NCI-H2107 treated with DMSO at 0.1 percent for 48 hours (cell line): ENCODE measurements around the gene PAIP2B.

ENCODE experiments used
- DNase-seq: peaks from one replicate; lab custom pipeline; 2025; ENCODE audit not compliant: unreplicated experiment; lab: John Stamatoyannopoulos, UW

PAIP2B gene

DNA sequence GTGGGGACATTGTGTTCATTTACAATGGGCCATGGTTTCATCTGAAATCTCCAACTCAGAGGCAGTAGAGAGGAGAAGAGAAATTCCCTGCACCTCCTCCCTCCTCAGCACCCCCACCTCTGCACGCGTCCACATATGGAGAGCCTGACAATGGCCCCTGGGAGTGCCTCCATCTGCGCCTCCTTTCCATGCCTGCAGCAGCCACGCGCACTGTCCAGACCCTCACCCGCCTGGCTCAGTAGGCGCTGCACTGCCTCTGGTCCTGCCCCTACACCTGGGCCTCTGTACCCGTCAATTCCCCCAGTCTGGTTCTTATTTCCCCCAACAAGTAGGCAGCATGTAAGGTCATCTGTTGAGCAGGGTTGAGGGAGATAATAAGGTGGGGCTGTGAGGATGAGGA lies 72.6 kb downstream of the PAIP2B start:
- DNase-seq, result no peak

DNA sequence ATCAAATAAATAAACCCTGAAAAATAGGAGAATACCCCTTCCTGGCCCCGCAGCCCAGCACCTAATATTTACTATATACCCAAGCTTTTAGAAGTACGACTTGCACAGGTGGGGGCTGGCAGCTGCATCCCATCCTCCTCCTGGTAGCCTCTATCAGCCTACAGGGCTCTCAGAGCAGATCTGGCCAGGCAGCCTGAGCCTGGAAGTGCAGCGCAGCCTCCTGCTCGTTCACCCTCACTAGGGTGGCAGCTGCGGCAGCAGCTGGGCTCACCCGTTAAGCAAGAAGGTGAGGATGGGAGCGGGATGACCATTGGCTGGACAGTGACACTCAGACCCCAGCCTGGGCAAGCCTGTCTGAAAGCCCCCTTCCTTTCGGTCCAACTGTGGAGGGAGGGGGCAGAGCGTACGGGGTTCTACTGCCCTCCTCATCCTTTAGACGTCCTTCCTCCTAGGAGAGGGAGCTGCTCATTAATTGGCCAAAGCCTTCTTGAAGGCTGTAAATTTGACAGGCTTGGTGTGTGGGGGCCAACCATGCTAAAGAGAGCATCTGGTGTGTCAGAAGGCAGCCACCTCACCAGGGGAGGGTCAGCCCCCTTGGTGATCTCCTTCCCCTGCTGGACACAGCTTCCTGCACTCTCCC lies 73.2 kb downstream of the PAIP2B start:
- DNase-seq, result no peak

DNA sequence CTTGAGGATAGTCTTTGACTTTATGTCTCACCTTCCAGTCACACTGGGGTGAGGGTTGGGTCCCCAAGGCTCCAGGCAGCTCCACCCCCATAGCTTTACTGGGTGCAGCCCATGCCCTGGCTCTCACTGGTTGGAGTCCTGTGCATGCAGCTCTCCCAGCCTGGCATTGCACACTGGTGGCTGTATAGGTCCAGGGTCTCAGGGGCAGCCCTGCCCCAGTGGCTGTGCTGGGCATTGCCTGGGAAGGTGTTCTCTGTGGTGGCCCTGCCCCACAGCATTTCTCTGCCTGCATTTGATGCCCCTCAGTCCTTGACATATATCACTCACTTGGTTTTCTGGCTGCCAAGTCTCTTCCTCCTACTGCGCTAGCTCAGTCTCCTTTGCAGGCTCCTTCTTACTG lies 75.3 kb downstream of the PAIP2B start:
- no peak for DNase-seq

DNA sequence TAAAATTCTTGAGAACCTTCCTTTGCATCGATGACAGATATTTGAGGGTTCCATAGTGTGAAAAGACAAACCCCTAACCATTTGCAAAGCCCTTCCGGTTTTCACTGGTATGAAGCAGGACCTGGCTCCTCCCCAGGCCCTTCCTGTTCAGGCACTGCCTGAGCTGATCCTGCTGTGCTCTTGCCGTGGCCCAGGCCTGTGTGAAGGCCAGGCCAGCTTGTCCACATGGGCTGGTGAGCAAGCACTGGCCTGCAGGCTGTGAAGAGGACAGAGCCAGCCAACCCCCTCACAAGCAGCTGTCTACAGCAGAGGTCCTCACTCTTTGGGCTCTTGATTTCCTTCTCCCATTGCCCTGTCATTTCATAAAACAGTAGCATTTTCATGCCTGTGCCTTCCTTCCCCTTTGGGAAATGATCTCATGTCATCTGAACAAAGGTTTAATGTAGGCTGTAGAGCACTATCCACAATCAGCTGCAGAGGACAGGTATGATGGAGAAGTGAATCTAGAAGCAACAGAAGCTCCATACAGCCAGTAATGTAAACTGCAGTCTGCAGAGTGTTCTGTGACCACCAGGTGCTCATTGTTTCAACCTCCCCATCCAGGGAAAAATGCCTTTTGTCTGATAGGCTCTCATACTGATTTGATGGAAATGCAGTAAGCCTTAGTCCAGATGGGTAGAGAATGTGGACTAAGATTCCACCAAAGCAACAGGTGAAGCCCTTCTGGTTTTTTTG lies 76.7 kb downstream of the PAIP2B start:
- no peak for DNase-seq

DNA sequence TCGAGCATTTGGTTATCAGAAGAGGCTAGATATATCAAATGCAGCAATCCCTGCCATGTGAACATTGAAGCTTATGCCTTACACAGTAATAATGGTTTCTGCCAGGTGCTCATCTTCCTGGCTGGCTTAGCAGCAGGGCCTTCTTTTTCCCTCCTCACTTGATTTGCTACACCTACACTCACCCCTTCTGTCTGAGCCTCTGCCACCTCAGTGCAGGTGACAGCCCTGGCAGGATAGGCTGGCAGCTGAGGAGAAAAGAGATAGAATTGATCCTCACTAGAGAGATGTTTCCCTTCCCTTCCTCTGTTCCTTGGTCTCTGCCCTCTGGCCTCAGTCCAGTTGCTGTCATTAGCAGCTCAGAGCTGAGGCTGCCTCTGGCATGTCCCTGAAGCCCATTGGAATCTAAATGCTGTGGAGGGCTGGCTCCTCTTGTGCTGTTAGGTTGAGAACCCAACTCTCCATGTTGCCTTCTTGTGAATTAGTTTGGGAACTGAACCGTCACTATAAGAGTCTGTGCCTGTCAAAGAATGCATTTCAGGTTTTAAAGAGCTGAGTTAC lies 78.3 kb downstream of the PAIP2B start:
- no peak for DNase-seq

DNA sequence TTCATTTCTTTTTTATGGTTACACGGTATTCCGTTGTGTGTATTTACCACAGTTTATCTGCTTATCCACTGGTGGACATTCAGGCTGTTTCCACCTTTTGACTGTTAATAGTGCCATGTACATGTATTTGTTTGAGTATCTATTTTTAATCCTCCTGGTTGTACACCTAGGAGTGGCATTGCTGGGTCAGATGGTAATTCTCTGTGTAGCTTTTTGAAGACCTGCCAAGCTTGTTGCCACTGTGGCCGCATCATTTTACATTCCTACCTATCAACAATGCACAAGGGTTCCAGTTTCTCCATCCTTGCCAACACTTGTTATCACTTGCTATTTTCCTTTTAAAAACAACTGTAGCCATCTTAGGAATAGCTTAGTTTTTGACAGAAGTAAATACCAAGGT lies 83.1 kb downstream of the PAIP2B start:
- DNase-seq, result no peak

DNA sequence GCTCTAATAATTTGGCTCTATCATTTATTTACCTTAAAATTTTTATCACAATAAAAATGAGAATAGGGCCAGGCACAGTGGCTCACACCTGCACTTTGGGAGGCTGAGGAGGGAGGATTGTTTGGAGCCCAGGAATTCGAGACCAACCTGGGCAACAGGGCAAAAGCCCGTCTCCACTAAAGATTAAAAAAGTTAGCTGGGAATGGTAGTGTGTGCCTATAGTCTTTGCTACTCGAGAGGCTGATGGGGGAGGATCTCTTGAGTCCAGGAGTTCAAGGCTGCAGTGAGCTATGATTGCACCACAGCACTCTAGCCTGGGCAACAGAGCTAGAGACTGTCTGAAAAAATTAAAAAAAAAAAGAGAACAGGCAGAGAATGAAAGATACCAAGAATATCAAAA lies 90.7 kb downstream of the PAIP2B start:
- no peak for DNase-seq

DNA sequence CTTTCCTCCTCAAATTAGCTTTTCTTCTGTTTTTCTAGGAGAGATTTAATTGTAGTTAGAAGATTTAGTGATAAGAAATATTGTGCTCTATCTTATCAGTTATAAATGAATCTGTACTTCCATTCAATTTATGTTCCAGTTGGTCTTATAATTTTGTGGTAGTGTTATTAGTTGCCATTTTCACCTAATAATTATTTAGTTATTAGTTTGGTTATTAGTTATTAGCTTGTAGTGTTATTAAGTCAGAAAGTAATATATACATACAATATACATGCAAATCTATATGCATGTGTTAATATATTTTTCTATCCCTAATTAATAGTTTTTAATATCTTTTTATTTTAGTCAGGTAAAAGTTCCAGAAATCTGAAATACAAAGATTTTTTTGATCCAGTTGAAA lies 93.3 kb downstream of the PAIP2B start:
- DNase-seq, result no peak
